Kidney epithelial cell (primary cell): ENCODE measurements around the gene CDH1. TPM values are rescaled to one million over a fixed set of nuclear protein-coding genes. Genes with fewer than 3 reads are reported as not detected.

ENCODE experiments used
- DNase-seq: peaks from one replicate; pipeline ENCODE4 v3.0.0-alpha.2; 2010; ENCODE audit warnings: low read depth
- H3K27me3 ChIP-seq: 2 replicates; pipeline ENCODE4 v1.6.0; 2011; ENCODE audit warnings: low read length; ENCODE audit not compliant: control insufficient read depth, insufficient read depth
- H3K36me3 ChIP-seq: 2 replicates; pipeline ENCODE4 v1.5.1; 2011; ENCODE audit warnings: low read length; ENCODE audit not compliant: control insufficient read depth, insufficient read depth
- H3K4me3 ChIP-seq: 2 replicates; pipeline ENCODE4 v1.5.1; 2011; ENCODE audit warnings: low read depth, mild to moderate bottlenecking, control low read depth, low read length
- total RNA-seq: library from RNA; depleted of rRNA; stranded (reverse); fragments of >200 nt; gene quantifications from 2 replicates; pipeline ENCODE4 v1.2.3, GENCODE V29; 2015
- TF ChIP-seq, protein P1 (sequence below): IDR thresholded peaks from 2 replicates; pipeline ENCODE4 v1.5.1; 2011; ENCODE audit warnings: mild to moderate bottlenecking, moderate library complexity, low read length, control low read depth, inconsistent platforms; ENCODE audit not compliant: insufficient read depth, poor library complexity, severe bottlenecking

The CDH1 gene
- total RNA-seq, 1 donor from 2014 or later = 85.8 TPM

DNA sequence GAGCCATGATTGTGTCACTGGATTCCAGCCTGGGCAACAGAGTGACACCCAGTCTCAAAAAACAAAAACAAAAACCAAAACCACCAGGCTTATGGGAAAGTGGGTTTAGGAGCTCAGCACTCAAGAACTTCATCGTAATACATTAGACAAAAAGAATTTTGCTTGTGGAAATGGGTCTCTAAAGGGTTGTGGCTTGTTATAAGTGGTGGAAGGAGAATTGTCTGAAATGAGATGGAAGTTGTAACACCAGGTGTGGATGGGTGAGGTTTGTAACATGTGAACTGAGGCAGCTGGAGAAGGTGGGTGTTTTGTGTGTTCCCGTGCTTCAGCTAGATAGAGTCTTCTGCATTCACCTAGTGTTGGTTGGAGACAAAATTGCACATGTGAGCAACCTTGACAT is 35.8 kb downstream of the CDH1 start:
- H3K4me3 ChIP-seq = no peak overlapping the region
- no peak for DNase-seq
- no peaks in the 10 kb centered on the region for H3K27me3 ChIP-seq
- no peaks in the 10 kb centered on the region for H3K36me3 ChIP-seq
- TF ChIP-seq, protein P1, sequence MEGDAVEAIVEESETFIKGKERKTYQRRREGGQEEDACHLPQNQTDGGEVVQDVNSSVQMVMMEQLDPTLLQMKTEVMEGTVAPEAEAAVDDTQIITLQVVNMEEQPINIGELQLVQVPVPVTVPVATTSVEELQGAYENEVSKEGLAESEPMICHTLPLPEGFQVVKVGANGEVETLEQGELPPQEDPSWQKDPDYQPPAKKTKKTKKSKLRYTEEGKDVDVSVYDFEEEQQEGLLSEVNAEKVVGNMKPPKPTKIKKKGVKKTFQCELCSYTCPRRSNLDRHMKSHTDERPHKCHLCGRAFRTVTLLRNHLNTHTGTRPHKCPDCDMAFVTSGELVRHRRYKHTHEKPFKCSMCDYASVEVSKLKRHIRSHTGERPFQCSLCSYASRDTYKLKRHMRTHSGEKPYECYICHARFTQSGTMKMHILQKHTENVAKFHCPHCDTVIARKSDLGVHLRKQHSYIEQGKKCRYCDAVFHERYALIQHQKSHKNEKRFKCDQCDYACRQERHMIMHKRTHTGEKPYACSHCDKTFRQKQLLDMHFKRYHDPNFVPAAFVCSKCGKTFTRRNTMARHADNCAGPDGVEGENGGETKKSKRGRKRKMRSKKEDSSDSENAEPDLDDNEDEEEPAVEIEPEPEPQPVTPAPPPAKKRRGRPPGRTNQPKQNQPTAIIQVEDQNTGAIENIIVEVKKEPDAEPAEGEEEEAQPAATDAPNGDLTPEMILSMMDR = no peak

DNA sequence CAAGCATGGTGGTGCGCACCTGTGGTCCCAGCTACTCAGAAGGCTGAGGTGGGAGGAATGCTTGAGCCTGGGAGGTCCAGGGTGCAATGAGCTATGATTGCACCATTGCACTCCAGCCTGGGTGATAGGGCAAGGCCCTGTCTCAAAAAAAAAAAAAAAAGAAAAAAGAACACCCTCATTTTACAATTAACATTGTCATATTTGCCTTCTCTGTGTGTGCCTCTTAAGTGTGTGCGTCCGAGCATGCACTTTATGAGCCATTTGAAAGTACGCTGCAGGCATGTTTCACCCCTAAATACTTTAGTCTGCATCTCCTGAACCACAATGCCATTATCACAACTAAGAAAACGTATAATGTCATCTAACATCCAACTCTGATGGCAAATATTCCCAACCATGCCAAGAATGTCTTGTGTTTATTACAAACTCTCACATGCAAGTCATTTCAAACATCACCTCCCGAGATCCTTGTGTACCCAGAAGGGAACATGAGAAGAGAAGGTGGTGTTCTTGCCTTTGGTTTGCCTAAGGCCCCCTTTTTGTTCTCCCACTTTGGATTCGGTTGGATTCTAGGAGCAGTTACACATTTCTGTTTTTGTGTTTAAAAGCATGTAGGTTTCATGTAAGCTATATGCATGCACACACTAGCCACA is 38.0 kb downstream of the CDH1 start:
- H3K36me3 ChIP-seq = no peaks in the 10 kb centered on the region
- no peak for DNase-seq

DNA sequence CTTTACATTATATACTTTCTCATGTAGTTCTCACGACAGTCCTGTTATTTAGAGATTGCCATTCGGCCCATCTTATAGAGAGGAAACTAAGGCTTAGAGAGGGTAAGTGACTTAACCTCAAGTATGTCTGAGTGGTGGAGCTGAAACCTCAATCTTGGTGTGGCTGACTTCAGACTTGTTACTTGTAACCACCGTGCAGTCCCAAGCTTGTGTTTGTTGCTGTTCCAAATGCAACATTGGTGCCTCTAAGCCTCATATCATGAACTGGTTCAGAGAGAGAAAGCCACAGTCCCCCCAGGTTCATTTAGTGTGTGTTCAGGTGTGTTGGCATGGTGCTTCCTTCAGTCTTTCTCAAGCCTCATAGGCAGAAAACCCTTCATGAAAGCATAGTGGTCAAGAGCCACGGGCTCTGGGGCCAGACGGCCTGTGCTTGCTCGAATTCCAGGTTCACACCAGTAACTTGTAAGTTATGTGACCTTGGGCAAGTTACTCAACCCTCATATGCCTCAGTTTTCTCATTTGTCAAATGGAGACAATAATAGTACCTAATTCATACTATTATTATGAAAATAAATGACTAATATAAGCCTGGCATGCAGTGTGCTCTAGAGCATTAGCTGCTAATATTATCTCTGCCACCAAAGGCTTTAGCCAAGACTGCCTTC is 39.9 kb downstream of the CDH1 start:
- TF ChIP-seq, protein P1 = no peak
- Histone ChIP-seq H3K4me3 (no peak overlapping the region), H3K36me3 (no peaks in the 10 kb centered on the region), H3K27me3 (no peaks in the 10 kb centered on the region)
- no peak for DNase-seq

More for the DNA sequence above, 38.0 kb downstream of the CDH1 start:
- Histone ChIP-seq H3K4me3 (no peak overlapping the region), H3K27me3 (no peaks in the 10 kb centered on the region)
- TF ChIP-seq, protein P1 = no peak

DNA sequence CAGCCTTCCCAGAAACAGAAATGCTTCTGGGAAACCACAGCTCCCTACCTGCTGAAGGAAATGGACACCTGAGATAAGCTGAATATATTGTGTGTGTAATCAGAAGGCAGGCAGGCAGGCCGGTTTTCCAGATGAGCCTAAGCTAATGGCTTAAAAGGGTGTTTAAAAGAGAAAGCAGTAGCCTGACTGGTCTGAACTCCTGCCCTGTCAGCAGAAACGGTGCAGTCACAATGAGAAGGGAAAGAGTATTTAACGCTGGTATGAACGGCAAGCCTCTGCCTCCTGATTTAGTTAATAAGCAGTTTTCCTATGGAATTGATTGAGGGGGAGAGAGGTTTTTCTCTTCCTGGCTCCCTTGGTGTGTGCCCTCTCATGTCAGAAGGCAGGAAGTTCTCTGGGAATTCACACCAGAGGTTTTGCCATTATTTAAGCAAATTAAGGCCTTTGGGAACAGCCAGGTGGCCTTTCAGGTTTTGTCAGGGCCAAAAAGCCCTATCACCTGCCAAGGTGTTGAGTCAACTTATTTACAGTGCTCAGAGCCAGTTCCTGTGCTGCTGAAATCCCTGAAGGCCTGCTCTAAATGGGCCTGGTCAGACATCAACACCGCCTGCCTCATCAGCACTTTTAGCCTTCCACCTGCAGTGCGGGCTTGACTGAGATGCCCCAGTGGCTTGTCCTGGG is 41.6 kb downstream of the CDH1 start:
- no peaks in the 10 kb centered on the region for H3K36me3 ChIP-seq
- no peaks in the 10 kb centered on the region for H3K27me3 ChIP-seq
- H3K4me3 ChIP-seq = no peak overlapping the region
- TF ChIP-seq, protein P1 = no peak
- no peak for DNase-seq

DNA sequence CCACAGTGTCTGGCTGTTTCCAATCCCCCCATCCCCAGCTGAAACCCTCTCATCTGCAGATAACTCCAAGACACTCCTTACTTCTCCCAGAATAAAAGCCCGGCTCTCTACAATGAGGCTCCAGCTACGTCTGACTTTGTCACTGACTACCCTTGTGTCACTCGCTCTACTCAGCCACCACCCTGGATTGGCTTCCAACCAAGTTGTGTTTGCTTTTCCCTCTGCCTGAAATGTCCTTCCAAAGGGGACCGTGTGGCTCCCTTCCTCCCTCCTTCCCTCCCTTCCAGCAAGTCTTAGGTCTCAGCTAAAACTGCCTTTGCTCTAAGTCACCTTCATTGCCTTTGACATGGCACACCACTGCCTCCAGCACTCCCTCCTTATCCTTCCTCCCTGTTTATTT is 42.8 kb downstream of the CDH1 start:
- Histone ChIP-seq H3K36me3 (no peaks in the 10 kb centered on the region), H3K27me3 (no peaks in the 10 kb centered on the region), H3K4me3 (no peak overlapping the region)
- no peak for DNase-seq
- TF ChIP-seq, protein P1 = no peak
